CD4-positive, alpha-beta T cell treated with Interleukin-15 for 1 hour (primary cell): ENCODE measurements around the gene KCMF1.

Experiments
- DNase-seq: peaks from one replicate; pipeline ENCODE4 v3.0.0-alpha.2; 2020

Gene KCMF1

GRCh38 chr2:84956334-84957297 is 14.3 kb upstream of the KCMF1 start:
- DNase-seq, result no peak

- no peak for DNase-seq
Measured at GRCh38 chr2:84957771-84958134, 13.2 kb upstream of the KCMF1 start.

- DNase-seq, result no peak
Measured at GRCh38 chr2:84958135-84959059, 12.6 kb upstream of the KCMF1 start.

- no peak for DNase-seq
Measured at GRCh38 chr2:84959095-84959565, 11.8 kb upstream of the KCMF1 start.

- DNase-seq, result no peak
Measured at GRCh38 chr2:84959566-84960506, 11.1 kb upstream of the KCMF1 start.

- DNase-seq, result no peak
Measured at GRCh38 chr2:84962917-84963316, 8.0 kb upstream of the KCMF1 start.

- DNase-seq, result no peak
Measured at GRCh38 chr2:84963323-84963691, 7.7 kb upstream of the KCMF1 start.

GRCh38 chr2:84963692-84964405 is 7.1 kb upstream of the KCMF1 start:
- no peak for DNase-seq

- no peak for DNase-seq
Measured at GRCh38 chr2:84964406-84965191, 6.4 kb upstream of the KCMF1 start.

- no peak for DNase-seq
Measured at GRCh38 chr2:84965192-84965516, 5.8 kb upstream of the KCMF1 start.

GRCh38 chr2:84965827-84966226 is 5.1 kb upstream of the KCMF1 start:
- no peak for DNase-seq

GRCh38 chr2:84966731-84967130 is 4.2 kb upstream of the KCMF1 start:
- DNase-seq, result no peak

- no peak for DNase-seq
Measured at GRCh38 chr2:84969511-84970209, 1.3 kb upstream of the KCMF1 start.

GRCh38 chr2:84970210-84970867 is 622 bp upstream of the KCMF1 start:
- DNase-seq, result peak; percentile 55

- peak; percentile 69 for DNase-seq
Measured at GRCh38 chr2:84971510-84972206, 697 bp downstream of the KCMF1 start.

- no peak for DNase-seq
Measured at GRCh38 chr2:84972207-84972783, 1.3 kb downstream of the KCMF1 start.

- no peak for DNase-seq
Measured at GRCh38 chr2:84972932-84973331, 2.0 kb downstream of the KCMF1 start.

- no peak for DNase-seq
Measured at GRCh38 chr2:84980263-84980983, 9.5 kb downstream of the KCMF1 start.
